Hepatocyte (in vitro differentiated cells): ENCODE measurements around the gene PRKAG2. TPM values are rescaled to one million over a fixed set of nuclear protein-coding genes. Genes with fewer than 3 reads are reported as not detected.
A peak's percentile ranks its signal among the peaks of the same experiment; 100 is the strongest.

Experiments used
- DNase-seq: peaks from one replicate; pipeline ENCODE4 v3.0.0-alpha.2; 2016; ENCODE audit warnings: low spot score
- H2AFZ ChIP-seq: fragments of 200-600 bp; sonication (generic); 2 replicates; pipeline ENCODE4 v1.6.0; 2016; ENCODE audit warnings: antibody characterized with exemption, mild to moderate bottlenecking
- H3K27ac ChIP-seq: fragments of 200-600 bp; sonication (generic); 2 replicates; pipeline ENCODE4 v1.5.1; 2016; ENCODE audit warnings: mild to moderate bottlenecking
- H3K27me3 ChIP-seq: fragments of 200-600 bp; sonication (generic); 2 replicates; pipeline ENCODE4 v1.6.1; 2016
- H3K36me3 ChIP-seq: fragments of 200-600 bp; sonication (generic); replicated peaks from 2 replicates; pipeline ENCODE4 v1.5.1; 2016; ENCODE audit warnings: low read depth; ENCODE audit not compliant: insufficient read depth
- H3K4me1 ChIP-seq: fragments of 200-600 bp; sonication (generic); 2 replicates; pipeline ENCODE4 v1.5.1; 2016; ENCODE audit warnings: mild to moderate bottlenecking, moderate library complexity; ENCODE audit not compliant: insufficient read depth
- H3K4me2 ChIP-seq: fragments of 200-600 bp; sonication (generic); 2 replicates; pipeline ENCODE4 v1.6.0; 2016
- H3K4me3 ChIP-seq: fragments of 200-600 bp; sonication (generic); 2 replicates; pipeline ENCODE4 v1.5.1; 2016; ENCODE audit warnings: mild to moderate bottlenecking
- H3K79me2 ChIP-seq: fragments of 200-600 bp; sonication (generic); 2 replicates; pipeline ENCODE4 v1.6.0; 2017; ENCODE audit warnings: mild to moderate bottlenecking
- H3K9me2 ChIP-seq: fragments of 200-600 bp; sonication (generic); replicated peaks from 2 replicates; pipeline ENCODE4 v1.6.0; 2017; ENCODE audit warnings: mild to moderate bottlenecking; ENCODE audit not compliant: insufficient read depth
- H3K9me3 ChIP-seq: fragments of 200-600 bp; sonication (generic); 2 replicates; pipeline ENCODE4 v1.5.1; 2016; ENCODE audit warnings: low read depth, mild to moderate bottlenecking
- H4K20me1 ChIP-seq: fragments of 200-600 bp; sonication (generic); 2 replicates; pipeline ENCODE4 v1.6.0; 2016; ENCODE audit warnings: mild to moderate bottlenecking; ENCODE audit not compliant: insufficient read depth, poor library complexity, severe bottlenecking
- EZH2 ChIP-seq: fragments of 200-600 bp; sonication (generic); IDR thresholded peaks from 2 replicates; pipeline ENCODE4 v1.6.1; 2016; ENCODE audit warnings: antibody characterized with exemption, mild to moderate bottlenecking, borderline replicate concordance
- EZH2phosphoT487 ChIP-seq: fragments of 200-600 bp; sonication (generic); IDR thresholded peaks from one replicate; pipeline ENCODE4 v1.6.1; 2018; ENCODE audit warnings: antibody characterized with exemption, mild to moderate bottlenecking, low read depth, moderate library complexity; ENCODE audit not compliant: unreplicated experiment, severe bottlenecking
- WGBS: methylation state at CpG from one replicate; pipeline ENCODE4 v1.1.6; 2016; ENCODE audit warnings: low lambda C conversion rate; ENCODE audit errors: missing lambda C conversion rate; 5-methylcytosine and 5-hydroxymethylcytosine counted together
- polyA plus RNA-seq: library from polyadenylated mRNA; unstranded; fragments of >200 nt; fragmentation: Nextera tagmentation; extraction: Ambion mirVana; gene quantifications from 2 replicates; pipeline ENCODE4 v1.2.1, GENCODE V29; 2016
- total RNA-seq: library from RNA; depleted of rRNA; stranded (reverse); fragments of >200 nt; gene quantifications from 2 replicates; pipeline ENCODE4 v1.2.3, GENCODE V29; 2014
- TF ChIP-seq, protein P1 (sequence below): fragments of 200-600 bp; sonication (generic); IDR thresholded peaks from 2 replicates; pipeline ENCODE4 v1.5.1; 2016; ENCODE audit warnings: antibody characterized with exemption, mild to moderate bottlenecking; ENCODE audit not compliant: poor library complexity

PRKAG2 gene
- total and polyA plus RNA-seq, 2 experiments from 2014 or later: 17.8 to 23.4 TPM

DNA sequence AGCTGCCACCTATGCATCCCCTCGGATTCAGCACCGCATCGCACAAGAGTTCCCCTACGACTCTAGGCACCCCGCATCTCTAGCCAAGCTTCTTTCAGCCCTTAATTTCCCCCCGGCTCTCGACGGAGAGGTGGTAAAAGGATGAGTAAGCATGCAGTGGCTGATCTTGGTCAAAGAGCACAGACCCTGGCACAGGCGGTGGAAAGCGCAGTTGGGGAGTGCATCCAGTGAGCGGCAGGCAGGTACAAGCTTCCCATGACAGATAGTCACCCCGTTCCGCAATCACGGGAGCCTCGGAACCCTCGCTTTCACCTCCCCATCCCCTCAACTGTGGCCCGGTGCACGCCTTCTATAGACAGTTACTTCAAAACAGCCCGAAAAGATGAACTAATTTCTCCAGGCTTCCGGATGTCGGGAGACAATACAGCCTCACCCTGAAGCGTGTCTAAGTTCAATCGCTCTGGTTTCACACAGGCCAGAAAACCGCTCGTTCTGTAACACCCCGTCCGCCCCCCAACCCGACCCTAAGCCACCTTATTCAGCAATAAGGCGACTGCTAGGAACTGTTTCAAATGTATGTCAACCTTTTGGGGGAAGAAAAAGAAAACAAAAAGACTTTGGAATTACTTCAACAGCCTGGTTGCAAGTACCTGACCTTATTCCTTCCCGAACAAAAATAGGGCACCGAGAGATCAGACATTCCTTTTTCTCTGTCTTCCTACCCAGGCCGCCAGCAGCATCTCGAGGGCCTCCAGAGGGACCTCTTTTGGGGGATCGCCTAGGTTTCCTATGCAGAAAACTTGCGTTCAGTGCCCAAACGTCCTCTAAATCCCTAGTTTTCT lies 358.6 kb downstream of the PRKAG2 start:
- 2% methylated on average over 36 of the region's 36 CpGs for WGBS
- H2AFZ ChIP-seq: no peak overlapping the region
- DNase-seq: peak; percentile 79

DNA sequence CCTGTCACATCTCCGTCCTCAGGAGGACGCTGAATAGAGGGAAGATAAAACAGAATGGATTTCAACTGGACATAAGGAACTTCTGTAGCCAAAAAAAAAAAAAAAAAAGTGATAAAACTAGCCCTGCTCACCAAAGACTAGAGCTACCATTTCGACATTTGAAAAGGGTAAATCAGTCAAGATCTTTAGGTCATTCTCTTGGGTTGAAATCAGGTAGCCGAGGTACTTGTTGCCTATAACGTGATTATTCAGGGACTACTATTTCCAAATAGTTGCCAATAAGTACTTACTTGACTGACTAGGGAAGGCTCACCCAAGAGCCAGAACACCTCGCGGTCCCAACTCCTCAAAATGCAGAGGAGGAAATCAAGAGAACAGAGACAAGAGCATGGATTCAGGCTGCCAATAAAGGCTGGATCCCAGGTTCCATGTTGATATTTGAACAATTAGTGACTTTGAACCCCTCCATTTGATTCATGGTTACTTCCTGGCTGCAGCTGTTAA lies 359.3 kb downstream of the PRKAG2 start:
- DNase-seq: no peak
- H3K79me2 ChIP-seq: peaks cover 63% of the 10 kb centered on the region
- no peaks in the 10 kb centered on the region for H3K9me3 ChIP-seq
- H3K27me3 ChIP-seq: no peaks in the 10 kb centered on the region
- TF ChIP-seq EZH2: no peak
- TF ChIP-seq EZH2phosphoT487: no peak
- TF ChIP-seq, protein P1, sequence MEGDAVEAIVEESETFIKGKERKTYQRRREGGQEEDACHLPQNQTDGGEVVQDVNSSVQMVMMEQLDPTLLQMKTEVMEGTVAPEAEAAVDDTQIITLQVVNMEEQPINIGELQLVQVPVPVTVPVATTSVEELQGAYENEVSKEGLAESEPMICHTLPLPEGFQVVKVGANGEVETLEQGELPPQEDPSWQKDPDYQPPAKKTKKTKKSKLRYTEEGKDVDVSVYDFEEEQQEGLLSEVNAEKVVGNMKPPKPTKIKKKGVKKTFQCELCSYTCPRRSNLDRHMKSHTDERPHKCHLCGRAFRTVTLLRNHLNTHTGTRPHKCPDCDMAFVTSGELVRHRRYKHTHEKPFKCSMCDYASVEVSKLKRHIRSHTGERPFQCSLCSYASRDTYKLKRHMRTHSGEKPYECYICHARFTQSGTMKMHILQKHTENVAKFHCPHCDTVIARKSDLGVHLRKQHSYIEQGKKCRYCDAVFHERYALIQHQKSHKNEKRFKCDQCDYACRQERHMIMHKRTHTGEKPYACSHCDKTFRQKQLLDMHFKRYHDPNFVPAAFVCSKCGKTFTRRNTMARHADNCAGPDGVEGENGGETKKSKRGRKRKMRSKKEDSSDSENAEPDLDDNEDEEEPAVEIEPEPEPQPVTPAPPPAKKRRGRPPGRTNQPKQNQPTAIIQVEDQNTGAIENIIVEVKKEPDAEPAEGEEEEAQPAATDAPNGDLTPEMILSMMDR: no peak
- peak overlapping the region; percentile 77 for H3K4me3 ChIP-seq
- peak overlapping the region; percentile 100 for H3K27ac ChIP-seq
- 61% methylated on average over 7 of the region's 7 CpGs for WGBS
- H3K4me1 ChIP-seq: peaks cover 2% of the 10 kb centered on the region
- peaks cover 60% of the 10 kb centered on the region for H4K20me1 ChIP-seq
- H3K4me2 ChIP-seq: peak overlapping the region; percentile 78
- no peak overlapping the region for H2AFZ ChIP-seq
- H3K36me3 ChIP-seq: no peaks in the 10 kb centered on the region
- no peaks in the 10 kb centered on the region for H3K9me2 ChIP-seq

More for the DNA sequence above, 358.6 kb downstream of the PRKAG2 start:
- TF ChIP-seq EZH2 (no peak), EZH2phosphoT487 (no peak)
- TF ChIP-seq, protein P1: peak; percentile 18
- Histone ChIP-seq H3K27me3 (no peaks in the 10 kb centered on the region), H3K36me3 (no peaks in the 10 kb centered on the region), H3K4me1 (peaks cover 2% of the 10 kb centered on the region), H3K4me2 (peak overlapping the region; percentile 78), H3K9me3 (no peaks in the 10 kb centered on the region), H4K20me1 (peaks cover 53% of the 10 kb centered on the region), H3K4me3 (peak overlapping the region; percentile 77), H3K9me2 (no peaks in the 10 kb centered on the region), H3K79me2 (peaks cover 56% of the 10 kb centered on the region), H3K27ac (peak overlapping the region; percentile 100)

DNA sequence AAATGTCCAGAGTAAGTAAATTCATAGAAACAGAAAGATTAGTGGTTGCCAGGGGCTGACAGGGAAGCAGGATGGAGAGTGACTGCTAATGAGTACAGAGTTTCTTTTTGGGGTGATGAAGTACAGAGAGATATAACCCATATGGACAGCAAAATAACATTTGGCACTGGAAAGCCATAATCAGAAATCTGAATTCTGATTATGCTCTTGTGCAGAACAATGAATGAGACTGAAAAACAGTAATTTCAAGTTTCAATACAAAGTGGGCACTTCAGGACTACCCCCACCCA lies 361.7 kb downstream of the PRKAG2 start:
- no peaks in the 10 kb centered on the region for H3K9me2 ChIP-seq
- no peak for DNase-seq
- peaks cover 85% of the 10 kb centered on the region for H4K20me1 ChIP-seq

More for the DNA sequence above, 361.7 kb downstream of the PRKAG2 start:
- Histone ChIP-seq H3K27me3 (no peaks in the 10 kb centered on the region), H3K36me3 (no peaks in the 10 kb centered on the region), H3K4me2 (no peak overlapping the region), H3K79me2 (peaks cover 87% of the 10 kb centered on the region), H3K27ac (no peak overlapping the region), H3K9me3 (no peaks in the 10 kb centered on the region), H2AFZ (no peak overlapping the region), H3K4me3 (no peak overlapping the region), H3K4me1 (peaks cover 2% of the 10 kb centered on the region)
- TF ChIP-seq EZH2 (no peak), EZH2phosphoT487 (no peak)
- TF ChIP-seq, protein P1: no peak
